Endothelial cell of umbilical vein (primary cell): ENCODE results near the gene KRTAP20-4.

Experiments used
- EZH2 ChIP-seq: IDR thresholded peaks from 2 replicates; pipeline ENCODE4 v1.6.1; 2012; ENCODE audit warnings: borderline replicate concordance, low read depth, mild to moderate bottlenecking, moderate library complexity, low read length, inconsistent platforms; ENCODE audit not compliant: severe bottlenecking
- MYC ChIP-seq: IDR thresholded peaks from one replicate; pipeline ENCODE4 v1.6.1; 2011; ENCODE audit warnings: mild to moderate bottlenecking, low read depth, low read length
- POLR2AphosphoS5 ChIP-seq: IDR thresholded peaks from 2 replicates; pipeline ENCODE4 v1.6.1; 2012; ENCODE audit warnings: low read depth, mild to moderate bottlenecking, control low read depth, low read length, moderate library complexity; ENCODE audit not compliant: insufficient read depth
- TF ChIP-seq, protein P1 (sequence below), 2 donors: IDR thresholded peaks; 1 replicate in 1 of 2; 2 replicates in 1 of 2; pipeline ENCODE4 v1.5.1; 2011; ENCODE audit warnings: low read length in 2 of 2, mild to moderate bottlenecking in 2 of 2, moderate library complexity in 2 of 2, control low read depth in 1 of 2, inconsistent platforms in 1 of 2, low read depth in 1 of 2; ENCODE audit not compliant: insufficient read depth in 1 of 2; ENCODE audit errors: extremely low read depth in 1 of 2

DNA sequence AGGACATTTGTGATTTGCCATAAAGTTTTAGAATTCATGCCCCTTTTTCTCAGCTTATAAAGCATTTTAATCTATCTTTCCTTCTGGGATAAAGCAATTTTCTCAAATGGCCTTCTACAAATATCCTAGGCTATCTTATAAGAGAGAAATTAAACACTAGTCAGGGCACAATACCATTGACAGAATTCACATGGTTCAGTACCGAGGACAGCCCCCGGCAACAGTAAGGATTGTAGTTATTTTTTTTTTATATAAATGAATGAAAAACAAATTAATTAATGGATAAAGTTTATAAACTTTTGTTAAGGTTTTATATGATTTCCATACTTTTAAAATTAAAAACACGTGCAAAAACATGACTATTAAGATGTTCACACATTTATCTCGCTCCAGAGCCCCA lies 7.7 kb downstream of the KRTAP20-4 start:
- TF ChIP-seq, protein P1, sequence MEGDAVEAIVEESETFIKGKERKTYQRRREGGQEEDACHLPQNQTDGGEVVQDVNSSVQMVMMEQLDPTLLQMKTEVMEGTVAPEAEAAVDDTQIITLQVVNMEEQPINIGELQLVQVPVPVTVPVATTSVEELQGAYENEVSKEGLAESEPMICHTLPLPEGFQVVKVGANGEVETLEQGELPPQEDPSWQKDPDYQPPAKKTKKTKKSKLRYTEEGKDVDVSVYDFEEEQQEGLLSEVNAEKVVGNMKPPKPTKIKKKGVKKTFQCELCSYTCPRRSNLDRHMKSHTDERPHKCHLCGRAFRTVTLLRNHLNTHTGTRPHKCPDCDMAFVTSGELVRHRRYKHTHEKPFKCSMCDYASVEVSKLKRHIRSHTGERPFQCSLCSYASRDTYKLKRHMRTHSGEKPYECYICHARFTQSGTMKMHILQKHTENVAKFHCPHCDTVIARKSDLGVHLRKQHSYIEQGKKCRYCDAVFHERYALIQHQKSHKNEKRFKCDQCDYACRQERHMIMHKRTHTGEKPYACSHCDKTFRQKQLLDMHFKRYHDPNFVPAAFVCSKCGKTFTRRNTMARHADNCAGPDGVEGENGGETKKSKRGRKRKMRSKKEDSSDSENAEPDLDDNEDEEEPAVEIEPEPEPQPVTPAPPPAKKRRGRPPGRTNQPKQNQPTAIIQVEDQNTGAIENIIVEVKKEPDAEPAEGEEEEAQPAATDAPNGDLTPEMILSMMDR (IDR thresholded peaks at IDR 0.05; ENCODE audit: extremely low read depth in 1 of 2, insufficient read depth in 1 of 2, low read depth in 1 of 2, low read length in 2 of 2), result no peak
- TF ChIP-seq EZH2 (no peak), POLR2AphosphoS5 (no peak), MYC (no peak)
